Vagina (tissue), 2 donors: ENCODE results near the gene FGFRL1.

Experiments
- CTCF ChIP-seq, 3 experiments: fragments of 450-650 bp in 2 of 3; fragments of 200-600 bp in 1 of 3; sonication (generic) in 1 of 3; IDR thresholded peaks; one replicate each; pipeline ENCODE4 v1.5.1; 2017 to 2019; ENCODE audit warnings: antibody characterized with exemption in 3 of 3, mild to moderate bottlenecking in 2 of 3, moderate library complexity in 2 of 3
- POLR2A ChIP-seq, 2 donors: fragments of 450-650 bp; IDR thresholded peaks; one replicate each; pipeline ENCODE4 v1.6.1; 2017; ENCODE audit warnings: antibody characterized with exemption in 2 of 2, mild to moderate bottlenecking in 2 of 2, moderate library complexity in 2 of 2
- POLR2AphosphoS5 ChIP-seq, 2 donors: sonication (generic); formaldehyde crosslinking; IDR thresholded peaks; one replicate each; pipeline ENCODE4 v1.9.0; 2017; ENCODE audit warnings: antibody characterized with exemption in 2 of 2, mild to moderate bottlenecking in 2 of 2, low read depth in 1 of 2; ENCODE audit not compliant: insufficient read depth in 1 of 2

- TF ChIP-seq CTCF (IDR thresholded peaks at IDR 0.05) (no peak), POLR2AphosphoS5 (IDR thresholded peaks at IDR 0.05; ENCODE audit: insufficient read depth in 1 of 2, low read depth in 1 of 2) (no peak), POLR2A (IDR thresholded peaks at IDR 0.05) (no peak)
These were observed 46.9 kb upstream of the FGFRL1 start for GRCh38 chr4:964346-965025.
